Activated naive CD4-positive, alpha-beta T cell (primary cell): ENCODE measurements around the gene PZP.
"Not testable (repeated sequence)": the region's sequence is repeated elsewhere in the genome, so short reads cannot be mapped to it uniquely, and the experiment has no call there.

Source experiments
- DNase-seq, 4 experiments: peaks; one replicate each; lab custom pipeline; 2025; lab: John Stamatoyannopoulos, UW

The PZP gene

DNA sequence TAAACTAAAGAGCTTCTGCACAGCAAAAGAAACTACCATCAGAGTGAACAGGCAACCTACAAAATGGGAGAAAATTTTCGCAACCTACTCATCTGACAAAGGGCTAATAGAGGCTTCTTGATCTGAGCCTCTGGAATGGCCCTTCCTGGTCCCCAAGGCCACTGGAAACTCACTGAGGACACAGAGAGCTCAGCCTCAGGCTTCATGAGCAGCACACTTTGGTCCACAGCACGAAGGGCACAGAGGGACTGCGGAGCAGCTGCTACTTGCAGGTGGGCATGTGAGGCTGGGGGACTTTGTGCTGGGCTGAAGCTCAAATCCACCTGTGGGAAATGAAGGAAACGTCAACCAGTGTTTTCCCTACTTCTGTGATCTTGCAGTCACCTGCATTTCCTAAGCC, 27.4 kb downstream of the PZP start:
- no peak for DNase-seq

DNA sequence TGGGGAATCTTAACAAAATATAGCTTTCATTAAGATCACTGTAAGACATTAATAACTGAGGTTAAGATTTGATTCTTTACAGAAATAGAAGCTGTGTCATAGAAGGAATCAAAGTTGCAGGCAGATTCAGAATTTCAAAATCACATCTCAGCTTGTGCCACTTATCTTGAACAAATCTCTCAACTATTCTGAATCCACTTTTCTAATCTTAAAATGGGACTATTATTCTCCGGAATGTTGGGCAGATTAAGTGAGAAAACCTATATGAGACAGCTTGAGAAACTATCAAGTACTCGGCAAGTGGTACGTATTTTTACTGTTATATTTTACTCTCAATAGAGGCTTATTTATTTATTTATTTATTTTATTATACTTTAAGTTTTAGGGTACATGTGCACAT, 28.4 kb downstream of the PZP start:
- DNase-seq, result no peak

DNA sequence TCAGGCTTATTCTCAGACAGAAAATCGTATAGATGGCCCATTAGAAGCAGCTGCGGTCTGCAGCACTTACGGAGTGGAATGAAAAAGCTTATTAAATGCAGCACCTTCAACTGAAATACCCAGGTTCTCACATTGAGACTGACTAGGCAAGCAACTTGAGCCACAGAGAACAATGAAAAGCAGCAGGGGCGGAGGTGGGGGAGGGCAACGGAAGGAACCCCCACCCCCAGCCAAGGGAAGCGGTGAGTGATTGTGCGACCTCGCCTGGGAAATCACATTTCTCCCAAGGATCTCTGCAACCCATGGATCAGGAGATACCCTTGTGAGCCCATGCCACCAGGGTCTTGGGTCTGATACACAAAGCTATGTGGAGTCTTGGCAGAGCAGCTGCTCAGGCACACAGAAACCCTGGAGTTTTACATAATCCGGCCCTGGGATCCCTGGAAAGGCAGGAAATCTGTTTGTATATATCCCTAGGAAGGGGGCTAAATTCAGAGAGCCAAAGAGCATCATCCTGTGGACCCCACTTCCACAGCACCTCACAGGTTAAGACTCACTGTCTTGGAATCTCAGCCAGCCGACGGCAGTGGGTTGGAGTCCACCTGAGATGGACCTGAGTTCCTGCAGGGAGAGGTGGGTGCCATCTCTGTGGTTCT, 38.1 kb downstream of the PZP start:
- no peak for DNase-seq

DNA sequence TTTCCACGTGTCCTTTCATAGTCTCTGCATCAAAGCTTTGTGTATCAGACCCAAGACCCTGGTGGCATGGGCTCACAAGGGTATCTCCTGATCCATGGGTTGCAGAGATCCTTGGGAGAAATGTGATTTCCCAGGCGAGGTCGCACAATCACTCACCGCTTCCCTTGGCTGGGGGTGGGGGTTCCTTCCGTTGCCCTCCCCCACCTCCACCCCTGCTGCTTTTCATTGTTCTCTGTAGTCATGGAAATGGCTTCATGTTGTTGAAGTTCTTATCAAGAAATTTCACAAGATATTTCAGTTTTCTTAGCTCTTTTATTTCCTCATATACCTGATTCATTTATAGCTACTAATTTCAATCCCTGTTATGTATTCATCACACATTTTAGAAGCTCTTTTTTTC, 40.9 kb downstream of the PZP start:
- DNase-seq, result not testable (repeated sequence)

DNA sequence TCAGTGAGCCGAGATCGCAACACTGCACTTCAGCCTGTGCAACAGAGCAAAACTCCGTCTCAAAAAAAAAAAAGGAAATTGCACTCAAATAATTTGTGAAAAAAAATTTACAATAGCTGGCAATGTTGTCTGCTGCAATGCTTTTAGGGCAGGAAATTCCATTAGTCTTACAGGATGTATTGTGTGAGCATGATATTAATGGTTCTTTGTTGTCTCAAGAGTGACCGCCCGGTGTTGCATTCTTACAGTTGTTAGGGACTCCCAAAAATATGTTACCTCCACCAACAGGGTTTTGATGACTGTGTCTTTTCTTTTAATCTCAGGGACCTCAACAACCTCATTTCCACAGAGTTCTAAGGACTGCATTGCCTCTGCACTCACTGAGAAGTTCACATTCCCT, 44.8 kb downstream of the PZP start:
- DNase-seq, result no peak

DNA sequence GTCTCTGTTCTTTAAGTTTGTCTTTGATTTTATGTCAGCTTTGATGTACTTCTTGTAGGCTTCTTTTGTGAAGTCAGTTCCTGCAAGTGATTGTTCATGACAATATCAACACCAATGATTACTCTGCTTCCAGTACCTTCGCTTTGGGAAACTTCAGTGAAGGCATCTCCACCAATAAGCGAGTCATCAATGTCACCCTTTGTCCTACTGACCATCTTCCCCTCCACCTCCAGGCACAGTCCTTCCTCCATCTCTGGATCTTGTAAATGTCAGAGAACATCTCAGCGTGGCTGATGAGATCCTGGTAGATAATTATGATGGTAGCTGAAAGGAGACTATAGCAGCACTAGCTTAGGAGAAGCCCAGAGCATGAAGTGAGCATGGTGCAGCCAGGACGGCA, 52.1 kb downstream of the PZP start:
- DNase-seq, result no peak

DNA sequence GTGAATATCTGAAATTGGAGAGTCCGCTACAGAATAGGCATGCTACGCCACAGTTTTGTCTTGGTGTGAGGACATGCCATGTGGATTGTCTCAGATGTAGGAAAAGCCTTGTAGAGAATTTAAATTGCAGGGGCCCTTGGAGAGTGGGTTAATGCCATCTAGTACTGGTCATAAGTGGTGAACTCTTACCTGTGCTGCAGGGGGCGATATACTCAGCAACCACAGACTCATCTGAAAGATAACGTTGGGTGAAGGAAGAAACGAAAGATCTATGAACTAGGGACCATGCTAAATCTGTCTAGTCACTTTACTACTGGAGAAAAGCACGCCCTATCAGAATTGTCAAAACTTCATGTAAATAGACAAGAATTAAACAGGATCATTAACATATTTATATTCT, 58.8 kb downstream of the PZP start:
- DNase-seq, result no peak

DNA sequence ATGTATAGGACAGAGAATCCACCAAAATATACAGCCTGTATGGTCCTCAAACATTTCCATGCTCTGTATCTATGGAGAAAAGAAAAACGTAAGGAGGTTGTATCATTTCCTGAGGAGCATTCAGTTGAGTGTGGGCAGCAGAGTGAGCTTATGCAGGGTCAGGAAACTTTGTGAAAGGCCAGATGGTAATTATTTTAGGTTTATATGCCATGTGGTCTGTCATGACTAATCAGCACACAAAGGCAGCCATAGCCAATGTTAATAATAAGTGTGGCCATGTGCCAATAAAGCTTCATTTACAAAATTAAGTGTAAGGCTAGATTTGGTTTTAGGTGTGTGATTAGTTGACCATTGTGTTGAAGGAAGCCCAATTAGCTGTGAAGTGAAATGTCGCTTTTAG, 59.3 kb downstream of the PZP start:
- no peak for DNase-seq

DNA sequence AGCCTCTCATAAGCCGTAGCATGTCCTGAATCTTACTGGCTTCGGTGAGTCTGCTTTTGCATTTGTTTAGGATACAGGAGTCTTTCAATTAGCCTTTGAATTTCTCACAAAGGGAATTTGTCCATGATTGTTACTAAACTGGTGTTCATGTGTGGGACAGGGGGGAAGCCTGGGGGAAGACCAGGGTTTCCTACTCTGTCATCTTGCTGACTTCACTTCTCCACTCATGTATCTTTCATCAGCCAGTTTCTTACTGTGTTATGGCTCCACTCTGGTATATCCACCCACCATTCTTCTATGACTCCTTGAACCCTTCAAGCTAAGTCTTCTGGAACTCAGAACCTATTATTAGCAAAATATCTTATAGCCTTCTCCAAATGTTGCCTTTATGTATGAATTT, 60.7 kb downstream of the PZP start:
- DNase-seq, result no peak

DNA sequence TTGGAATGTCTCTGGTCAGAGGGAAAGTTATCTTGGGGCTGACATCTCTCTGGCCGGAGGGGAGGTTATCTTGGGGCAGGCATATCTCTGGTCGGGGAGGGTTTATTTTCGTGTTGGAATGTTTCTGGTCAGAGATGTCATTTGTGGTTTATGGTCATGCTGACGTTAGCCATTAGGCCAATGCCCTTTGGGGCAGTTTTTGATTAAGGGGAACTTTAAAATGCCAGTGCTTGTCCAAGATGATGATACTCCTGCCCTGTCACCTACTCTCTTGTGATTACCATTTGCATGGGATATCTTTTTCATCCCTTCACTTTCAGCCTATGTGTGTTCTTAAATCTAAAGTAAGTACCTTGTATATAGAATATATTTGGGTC, 63.5 kb downstream of the PZP start:
- DNase-seq, result no peak

DNA sequence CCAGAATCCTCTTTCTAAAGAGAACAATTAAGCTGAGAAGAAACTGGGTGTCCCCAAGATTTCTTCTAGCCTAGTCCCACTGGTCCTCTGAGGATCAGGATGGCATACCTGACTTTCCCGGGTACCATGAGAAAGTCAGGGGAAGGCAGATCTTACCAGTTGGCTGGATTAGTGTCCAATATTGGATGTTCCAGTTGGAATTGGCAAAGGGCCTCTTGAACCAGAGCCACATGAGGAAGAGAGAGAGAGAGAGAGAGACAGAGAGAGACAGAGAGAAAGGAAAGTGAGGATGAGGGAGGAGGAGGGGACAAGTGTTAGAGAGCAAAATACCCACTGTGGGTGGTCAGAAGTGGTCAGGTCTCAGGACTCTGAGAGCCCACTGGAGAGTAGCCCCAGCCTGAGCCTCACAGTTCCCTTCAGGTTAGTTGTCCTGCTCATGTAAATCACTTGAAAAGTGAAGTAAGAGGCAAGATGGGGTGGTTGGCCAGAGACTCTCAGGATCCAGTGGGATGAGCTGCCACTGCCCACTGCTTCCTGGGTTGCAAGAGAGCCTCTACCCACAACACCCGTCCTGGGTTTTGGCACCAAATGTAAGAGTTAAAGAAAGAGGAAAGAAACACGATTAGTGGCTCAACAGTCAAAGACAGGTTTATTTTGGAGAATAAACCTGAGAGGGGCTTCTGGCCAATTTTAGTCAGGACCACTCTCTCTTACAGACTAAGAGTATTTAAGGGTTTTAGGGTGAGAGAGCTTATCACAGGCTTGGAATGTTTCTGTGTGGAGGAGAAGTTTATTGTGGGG, 64.1 kb downstream of the PZP start:
- no peak for DNase-seq

DNA sequence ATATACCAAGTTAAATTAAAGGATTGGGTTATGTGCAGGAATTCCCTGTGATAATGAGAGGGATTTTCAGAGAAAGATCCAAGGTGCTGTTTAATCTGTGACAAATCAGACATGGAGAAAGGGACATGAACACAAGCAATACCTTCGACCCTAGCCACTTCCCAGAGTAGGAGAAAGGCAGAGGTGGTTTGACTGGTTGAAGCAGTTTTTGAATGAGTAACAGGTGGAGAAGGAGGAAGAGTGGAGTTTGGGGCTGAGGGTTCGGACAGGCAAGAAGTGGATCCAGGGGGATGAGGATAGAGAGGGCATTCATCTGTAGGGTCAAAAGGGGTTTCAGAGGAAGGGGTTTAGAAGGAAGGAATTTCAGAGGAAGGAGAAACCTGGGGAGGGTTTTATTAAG, 65.1 kb downstream of the PZP start:
- DNase-seq, result no peak

DNA sequence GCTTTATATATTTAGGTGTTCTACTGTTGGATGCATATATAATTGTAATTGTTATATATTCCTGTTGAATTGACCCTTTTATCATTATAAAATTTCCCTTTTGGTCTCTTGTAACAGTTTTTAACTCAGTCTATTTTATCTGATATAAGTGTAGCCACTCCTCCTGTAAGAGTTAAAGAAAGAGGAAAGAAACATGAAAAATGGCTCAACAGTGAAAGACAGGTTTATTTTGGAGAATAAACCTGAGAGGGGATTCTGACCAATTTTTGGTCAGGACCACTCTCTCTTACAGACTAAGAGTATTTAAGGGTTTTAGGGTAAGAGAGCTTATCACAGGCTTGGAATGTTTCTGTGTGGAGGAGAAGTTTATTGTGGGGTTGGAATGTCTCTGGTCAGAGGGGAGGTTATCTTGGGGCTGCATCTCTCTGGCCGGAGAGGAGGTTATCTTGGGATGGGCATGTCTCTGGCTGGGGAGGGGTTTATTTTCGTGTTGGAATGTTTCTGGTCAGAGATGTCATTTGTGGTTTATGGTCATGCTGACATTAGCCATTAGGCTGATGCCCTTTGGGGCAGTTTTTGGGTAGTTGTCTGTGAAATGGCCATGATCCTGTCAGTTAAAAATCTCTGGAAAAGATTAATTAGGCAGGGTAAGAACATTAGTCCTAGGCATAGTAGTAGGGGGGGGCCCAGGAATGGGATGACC, 68.5 kb downstream of the PZP start:
- DNase-seq, result not testable (repeated sequence)

DNA sequence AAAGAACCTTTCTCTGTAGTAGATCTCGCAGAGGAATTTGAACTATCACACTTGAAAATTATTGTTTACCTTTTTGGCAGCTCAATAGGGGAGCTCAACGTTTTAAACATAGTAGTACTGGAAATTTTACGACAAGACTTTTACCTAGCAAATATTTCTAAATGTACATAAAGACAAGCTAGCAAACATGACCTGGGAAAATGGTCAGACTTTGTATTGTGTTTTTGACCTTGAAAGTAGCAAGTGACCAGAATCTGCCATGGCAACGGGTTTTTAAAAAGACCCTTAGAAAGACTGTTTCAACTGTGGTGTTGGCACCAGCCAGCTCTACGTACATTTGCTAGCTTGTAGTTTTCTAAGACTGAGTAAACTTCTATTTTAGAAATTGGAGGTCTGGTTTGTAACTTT, 72.3 kb downstream of the PZP start:
- DNase-seq, result no peak

DNA sequence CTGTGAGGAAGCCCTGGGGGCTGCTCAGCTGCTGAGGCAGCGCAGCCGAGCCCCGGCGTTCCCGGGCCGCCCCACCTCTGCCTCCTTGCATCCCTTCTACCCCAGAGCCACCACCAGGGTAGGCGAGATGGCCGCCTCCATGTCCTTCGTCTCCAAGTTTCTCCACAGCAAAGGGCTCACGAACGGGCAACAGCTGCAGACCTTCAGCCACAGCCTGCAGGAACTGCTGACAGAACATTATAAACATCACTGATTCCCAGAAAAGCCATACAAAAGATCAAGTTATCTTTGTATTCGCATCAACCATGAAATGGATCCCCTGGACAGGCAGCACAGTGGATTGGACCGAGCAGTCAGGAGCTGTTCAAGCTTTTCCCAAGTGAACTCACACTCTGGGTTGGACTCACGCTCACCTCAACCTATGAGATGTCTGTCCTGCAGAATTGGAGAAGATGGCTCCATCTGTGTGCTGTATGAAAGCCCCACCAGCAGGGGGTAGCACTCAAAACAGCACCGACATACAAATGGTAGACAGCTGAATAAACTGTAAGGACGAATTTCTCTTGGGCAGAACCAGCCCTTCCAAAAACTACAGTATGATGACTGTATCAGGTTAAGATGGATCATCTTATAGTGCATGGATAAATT, 73.1 kb downstream of the PZP start:
- DNase-seq, result no peak

DNA sequence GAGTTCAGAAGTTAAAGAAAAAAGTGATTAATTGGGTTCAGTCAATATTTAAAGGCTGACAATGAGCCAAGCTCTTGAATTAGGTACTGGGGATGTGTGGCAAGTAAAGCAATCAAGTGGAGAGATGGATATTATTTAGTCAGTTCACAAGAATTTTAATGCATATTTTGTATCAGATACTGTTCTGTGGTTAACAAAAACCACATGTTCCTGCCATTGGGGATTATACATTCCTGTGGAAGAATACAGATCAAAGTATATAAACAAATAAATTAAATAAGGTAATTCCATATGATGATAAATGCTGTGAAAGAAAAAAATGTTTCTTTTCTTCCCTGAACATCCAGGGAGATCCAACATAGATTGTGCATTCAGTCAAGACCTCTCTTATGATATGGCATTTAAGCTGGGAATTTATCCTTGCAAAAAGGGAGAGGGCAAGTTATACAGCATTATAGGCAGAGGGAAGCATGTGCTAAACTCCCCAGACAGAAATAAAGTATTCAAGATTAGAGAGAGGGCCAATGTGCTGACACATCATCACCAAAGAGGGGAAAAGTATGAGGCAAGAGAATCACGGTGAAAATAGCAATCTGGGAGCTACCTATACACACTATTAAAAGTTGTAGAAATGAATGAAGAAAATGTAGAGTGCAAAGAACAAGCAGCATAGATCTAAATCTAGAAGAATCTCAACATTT, 74.8 kb downstream of the PZP start:
- no peak for DNase-seq

DNA sequence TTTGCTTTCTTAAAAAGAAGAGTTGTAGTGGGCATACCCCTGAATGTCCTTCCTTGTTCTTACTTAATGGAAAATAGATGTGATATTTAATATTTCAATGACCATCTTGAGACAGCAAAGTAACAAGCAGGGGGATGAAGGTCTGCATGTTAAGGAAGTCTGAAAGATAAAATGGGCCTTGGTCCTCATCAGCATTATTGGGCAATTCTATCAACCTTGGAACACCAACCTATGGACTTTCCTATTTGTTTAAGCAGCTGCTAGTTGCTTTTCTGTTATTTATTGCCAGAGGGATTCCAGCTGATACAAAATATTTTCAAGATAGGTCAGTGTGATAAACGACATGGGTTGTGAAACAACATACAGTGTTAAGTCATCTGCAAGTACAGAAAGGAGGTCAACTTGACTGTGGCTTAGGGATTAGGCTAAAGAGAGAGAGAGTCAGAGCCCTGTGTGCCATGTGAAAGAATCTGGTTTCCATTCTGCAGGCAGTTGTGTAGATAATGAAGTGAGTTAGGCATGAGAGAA, 76.1 kb downstream of the PZP start:
- DNase-seq, result no peak

DNA sequence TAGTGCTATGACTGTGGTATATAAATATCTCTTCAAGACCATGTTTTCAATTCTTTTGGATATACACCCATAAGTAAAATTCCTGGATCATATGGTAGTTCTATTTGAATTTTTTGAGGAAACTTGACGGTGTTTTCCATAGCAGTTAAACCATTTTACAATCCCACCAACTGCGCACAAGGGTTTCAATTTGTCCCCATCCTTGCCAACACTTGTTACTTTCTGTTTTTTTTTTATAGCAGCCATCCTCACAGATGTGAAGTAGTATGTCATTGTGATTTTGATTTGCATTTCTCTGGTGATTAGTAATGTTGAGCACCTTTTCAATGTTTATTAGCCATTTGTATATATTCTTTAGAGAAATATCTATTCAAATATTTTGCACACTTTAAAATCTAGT, 78.0 kb downstream of the PZP start:
- no peak for DNase-seq

DNA sequence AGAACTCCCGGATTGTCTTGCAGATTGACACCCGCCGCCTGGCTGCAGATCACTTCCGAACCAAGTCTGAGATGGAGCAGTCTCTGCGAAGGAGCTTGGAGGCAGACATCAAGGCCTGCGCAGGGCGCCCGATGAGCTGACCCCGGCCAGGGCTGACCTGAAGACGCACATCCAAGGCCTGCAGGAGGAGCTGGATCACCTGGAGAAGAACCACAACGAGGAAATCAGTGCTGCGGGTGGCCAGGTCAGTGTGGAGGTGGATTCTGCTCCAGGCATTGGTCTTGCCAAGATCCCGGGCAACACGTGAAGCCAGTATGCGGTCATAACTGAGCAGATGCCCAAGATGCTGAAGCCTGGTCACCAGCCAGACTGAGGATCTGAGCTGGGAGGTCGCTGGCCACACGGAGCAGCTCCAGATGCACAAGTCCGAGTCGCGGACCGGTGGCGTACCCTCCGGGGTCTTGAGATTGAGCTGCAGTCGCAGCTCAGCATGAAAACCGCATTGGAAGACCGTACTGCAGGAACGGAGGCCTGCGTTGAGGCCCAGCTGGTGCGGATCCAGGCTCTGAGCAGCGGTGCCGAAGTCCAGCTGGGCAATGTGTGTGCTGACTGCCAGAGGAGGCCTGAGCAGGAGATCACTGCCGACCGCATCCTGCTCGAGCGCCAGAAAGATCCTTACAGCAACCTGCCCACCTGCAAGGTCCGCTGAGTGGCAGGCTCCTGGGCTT, 80.1 kb downstream of the PZP start:
- no peak for DNase-seq

DNA sequence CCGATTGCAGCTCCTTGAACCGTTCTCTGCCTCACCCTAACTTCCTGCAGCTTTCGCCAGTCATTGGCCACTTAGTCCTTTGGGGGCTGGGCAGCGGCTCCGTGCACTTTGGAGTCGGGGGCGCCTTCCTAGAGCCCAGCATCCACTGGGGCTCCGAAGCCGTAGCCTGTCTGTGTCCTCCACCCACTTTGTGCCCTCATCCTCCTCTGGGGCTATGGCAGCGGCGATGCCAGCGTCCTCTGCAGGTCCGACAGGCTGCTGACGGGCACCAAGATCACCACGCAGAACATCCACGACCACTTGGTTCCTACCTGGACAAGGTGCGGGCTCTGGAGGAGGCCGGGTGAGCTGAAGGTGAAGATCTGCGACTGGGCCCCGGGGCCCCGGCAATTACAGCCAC, 80.7 kb downstream of the PZP start:
- no peak for DNase-seq

DNA sequence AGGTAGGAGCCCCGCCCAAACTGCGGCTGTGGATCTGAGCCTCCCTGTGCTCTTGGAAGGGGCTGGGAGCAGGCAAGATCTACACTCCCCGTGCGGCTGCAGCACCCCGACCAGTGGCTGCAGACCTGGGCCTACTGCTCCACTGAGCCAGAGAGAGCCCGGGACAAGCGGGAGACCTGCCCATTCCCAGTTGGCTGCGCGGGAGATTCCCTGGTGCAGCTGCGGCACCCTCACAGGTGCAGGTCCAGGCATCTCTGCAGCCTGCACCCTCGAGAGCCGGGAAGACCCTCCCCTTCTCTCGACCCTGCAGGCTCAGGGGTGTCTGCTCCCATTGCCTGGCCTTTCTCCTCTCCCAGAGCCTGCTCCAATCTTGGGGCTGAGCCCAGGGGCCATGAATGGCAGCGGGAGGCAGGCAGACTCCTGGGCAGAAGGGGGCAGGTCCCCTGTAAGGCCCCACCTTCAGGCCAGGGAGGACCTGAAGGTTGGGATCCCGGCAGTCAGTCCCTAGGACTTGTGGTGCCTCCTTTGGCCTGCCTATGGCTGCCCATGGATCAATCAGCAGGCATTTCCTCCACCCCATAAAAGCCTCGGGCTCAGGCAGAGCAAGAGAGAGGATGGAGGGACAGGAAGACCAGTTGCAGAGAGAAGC, 83.7 kb downstream of the PZP start:
- DNase-seq, result no peak
